ENCODE measurements around the gene NR1D1. TPM values are rescaled to one million over a fixed set of nuclear protein-coding genes. Genes with fewer than 3 reads are reported as not detected.

The NR1D1 gene
- total and polyA plus RNA-seq, 2 experiments from 2014 or later, result 2.4 to 5.4 TPM

DNA sequence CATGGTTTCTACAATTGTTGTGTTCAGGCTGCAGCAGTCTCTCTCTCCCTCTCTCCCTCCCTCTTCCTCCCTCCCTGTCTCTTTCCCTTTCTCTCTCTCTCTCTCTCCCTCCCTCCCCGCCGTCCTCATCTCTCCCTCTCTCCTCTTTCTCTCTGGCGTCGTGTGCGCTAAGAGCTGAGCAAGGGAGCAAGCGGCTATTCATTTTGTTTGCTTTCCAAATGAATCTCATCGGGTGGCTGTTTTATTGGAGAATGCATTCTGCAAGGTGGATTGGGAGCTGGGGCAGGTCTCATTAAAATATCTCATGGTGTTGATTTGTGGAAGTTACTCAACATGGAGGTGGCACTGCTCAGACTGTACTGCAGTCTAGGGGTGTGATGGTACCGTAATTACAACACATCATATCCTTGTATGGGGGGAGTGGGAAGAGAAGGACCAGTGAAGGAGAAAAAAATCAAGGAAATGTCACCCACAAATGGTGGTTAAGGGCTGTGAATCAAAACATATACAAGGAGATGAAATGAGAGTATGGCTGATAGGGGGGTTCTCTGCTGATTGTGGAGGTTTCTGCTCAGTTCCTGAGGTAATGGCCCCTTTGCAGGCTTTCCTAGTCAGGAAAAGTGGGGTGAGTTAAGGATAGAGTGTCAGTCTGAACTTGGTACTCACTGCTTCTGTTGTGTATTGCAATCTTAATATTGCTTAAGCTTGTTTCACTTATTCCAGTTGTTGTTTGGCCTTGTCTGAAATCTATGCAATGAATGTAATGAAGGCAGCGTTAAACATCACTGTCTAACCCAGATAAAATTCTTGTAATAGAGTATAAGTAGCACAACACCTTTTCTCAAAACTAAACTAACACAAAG, 24.1 kb upstream of the NR1D1 start:
- DNase-seq, result peak; percentile 46
- peak overlapping the region; percentile 95 for H3K4me2 ChIP-seq (ENCODE audit: unreplicated experiment)

DNA sequence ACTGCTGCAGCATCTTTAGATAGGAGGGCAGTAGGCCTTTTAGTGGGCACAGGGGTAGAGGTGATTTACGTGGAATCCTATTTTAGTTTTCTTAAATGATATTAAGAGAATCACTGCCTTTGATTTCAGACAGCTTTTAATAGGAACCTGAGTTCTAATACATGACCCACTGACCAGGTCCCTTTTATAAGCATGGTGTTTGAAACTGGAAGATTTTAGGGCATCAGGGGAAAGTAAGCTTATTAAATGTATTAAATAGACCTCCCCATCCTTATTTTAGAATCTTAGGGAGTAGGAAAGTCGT, 23.4 kb upstream of the NR1D1 start:
- Histone ChIP-seq H2AFZ (no peak overlapping the region), H3K9me3 (ENCODE audit: low read depth) (no peaks in the 10 kb centered on the region), H3K36me3 (ENCODE audit: low read depth) (peaks cover 23% of the 10 kb centered on the region), H3K9ac (peak overlapping the region; percentile 97), H3K27ac (peak overlapping the region; percentile 94), H3F3A (ENCODE audit: insufficient read depth) (peaks cover 24% of the 10 kb centered on the region), H3K79me2 (ENCODE audit: insufficient read depth) (peaks cover 83% of the 10 kb centered on the region), H3K4me3 (peak overlapping the region; percentile 98), H3K9me2 (ENCODE audit: insufficient read depth) (no peaks in the 10 kb centered on the region), H4K20me1 (ENCODE audit: insufficient read depth) (no peaks in the 10 kb centered on the region), H3K4me1 (ENCODE audit: insufficient read depth) (peaks cover 15% of the 10 kb centered on the region; the same call in 1 of the 2 replicates), H3K4me2 (ENCODE audit: unreplicated experiment) (peak overlapping the region; percentile 95), H3K27me3 (replicated peaks; ENCODE audit: insufficient read depth) (no peaks in the 10 kb centered on the region)
- DNase-seq, result no peak
- 0% methylated on average over 2 of the region's 2 CpGs for WGBS, 2 experiments (ENCODE audit: low coverage in 1 of 2, low lambda C conversion rate in 2 of 2, missing lambda C conversion rate in 2 of 2)
- in situ Hi-C loops (cut with MboI), result no loop called here
- TF ChIP-seq EZH2phosphoT487 (IDR thresholded peaks at IDR 0.05; ENCODE audit: insufficient read depth, low read depth) (no peak), EZH2 (IDR thresholded peaks at IDR 0.05; ENCODE audit: insufficient read depth, poor library complexity, severe bottlenecking) (no peak)

More for the DNA sequence above, 24.1 kb upstream of the NR1D1 start:
- Histone ChIP-seq H3K27me3 (replicated peaks; ENCODE audit: insufficient read depth) (no peaks in the 10 kb centered on the region), H4K20me1 (ENCODE audit: insufficient read depth) (no peaks in the 10 kb centered on the region), H3K9me2 (ENCODE audit: insufficient read depth) (no peaks in the 10 kb centered on the region), H3K9me3 (ENCODE audit: low read depth) (no peaks in the 10 kb centered on the region), H2AFZ (no peak overlapping the region), H3K79me2 (ENCODE audit: insufficient read depth) (peaks cover 90% of the 10 kb centered on the region), H3K4me3 (peak overlapping the region; percentile 98), H3K36me3 (ENCODE audit: low read depth) (peaks cover 31% of the 10 kb centered on the region), H3F3A (ENCODE audit: insufficient read depth) (peaks cover 28% of the 10 kb centered on the region), H3K4me1 (ENCODE audit: insufficient read depth) (peaks cover 15% of the 10 kb centered on the region; the same call in 1 of the 2 replicates), H3K9ac (peak overlapping the region; percentile 97), H3K27ac (peak overlapping the region; percentile 94)
- in situ Hi-C loops (cut with MboI), result no loop called here
- TF ChIP-seq EZH2phosphoT487 (IDR thresholded peaks at IDR 0.05; ENCODE audit: insufficient read depth, low read depth), result no peak
- TF ChIP-seq EZH2 (IDR thresholded peaks at IDR 0.05; ENCODE audit: insufficient read depth, poor library complexity, severe bottlenecking), result no peak
- WGBS, 2 experiments (ENCODE audit: low coverage in 1 of 2, low lambda C conversion rate in 2 of 2, missing lambda C conversion rate in 2 of 2), result 0 to 5% methylated on average over 9 of the region's 9 CpGs

DNA sequence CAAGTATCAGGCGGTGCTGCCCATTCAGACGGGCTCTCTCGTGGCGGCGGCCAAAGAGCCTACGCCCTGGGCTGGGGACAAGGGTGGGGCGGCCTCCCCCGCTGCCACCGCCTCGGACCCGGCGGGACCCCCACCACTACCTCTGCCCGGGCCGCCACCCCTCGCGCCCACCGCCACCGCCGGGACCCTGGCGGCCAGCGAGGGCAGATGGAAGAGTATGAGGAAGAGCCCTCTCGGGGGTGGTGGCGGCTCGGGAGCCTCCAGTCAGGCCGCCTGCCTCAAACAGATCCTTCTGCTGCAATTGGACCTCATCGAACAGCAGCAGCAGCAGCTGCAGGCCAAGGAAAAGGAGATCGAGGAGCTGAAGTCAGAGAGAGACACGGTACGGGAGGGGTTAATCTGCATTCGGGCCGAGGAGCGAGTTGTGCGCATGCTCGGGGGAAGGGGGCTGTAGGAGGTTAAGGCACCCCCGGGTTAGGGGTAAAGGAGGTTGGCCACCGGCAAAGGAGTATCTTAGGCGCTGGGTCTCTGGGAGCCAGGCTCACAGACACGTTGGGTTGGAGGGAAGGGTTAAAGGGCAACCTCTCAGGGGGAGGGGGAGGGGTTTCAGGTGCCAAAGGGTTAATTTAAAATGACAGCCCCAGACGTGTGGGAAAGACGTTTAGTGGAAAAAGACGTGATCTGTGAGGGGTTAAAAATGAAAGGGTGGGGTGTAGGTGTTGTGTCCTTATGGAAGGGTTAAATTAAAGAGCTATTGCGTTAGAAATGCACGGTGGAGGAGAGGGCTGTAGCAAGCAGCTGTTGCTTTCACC, 22.8 kb upstream of the NR1D1 start:
- Histone ChIP-seq H3K27ac (peak overlapping the region; percentile 94), H3K36me3 (ENCODE audit: low read depth) (peaks cover 19% of the 10 kb centered on the region; the same call in 1 of the 2 replicates), H3K9me3 (ENCODE audit: low read depth) (no peaks in the 10 kb centered on the region), H2AFZ (no peak overlapping the region), H3K4me2 (ENCODE audit: unreplicated experiment) (peak overlapping the region; percentile 95), H3K9ac (peak overlapping the region; percentile 97), H4K20me1 (ENCODE audit: insufficient read depth) (no peaks in the 10 kb centered on the region), H3K4me3 (peak overlapping the region; percentile 98), H3K9me2 (ENCODE audit: insufficient read depth) (no peaks in the 10 kb centered on the region), H3K27me3 (replicated peaks; ENCODE audit: insufficient read depth) (no peaks in the 10 kb centered on the region), H3K79me2 (ENCODE audit: insufficient read depth) (peaks cover 77% of the 10 kb centered on the region), H3K4me1 (ENCODE audit: insufficient read depth) (peaks cover 15% of the 10 kb centered on the region; the same call in 1 of the 2 replicates), H3F3A (ENCODE audit: insufficient read depth) (peaks cover 24% of the 10 kb centered on the region)
- WGBS, 2 experiments (ENCODE audit: low coverage in 1 of 2, low lambda C conversion rate in 2 of 2, missing lambda C conversion rate in 2 of 2), result 1% methylated on average over 31 to 41 of the region's 43 CpGs
- in situ Hi-C loops (cut with MboI), result no loop called here
- TF ChIP-seq EZH2 (IDR thresholded peaks at IDR 0.05; ENCODE audit: insufficient read depth, poor library complexity, severe bottlenecking) (no peak), EZH2phosphoT487 (IDR thresholded peaks at IDR 0.05; ENCODE audit: insufficient read depth, low read depth) (no peak)
- DNase-seq, result peak; percentile 65
